ENCODE measurements around the gene E2F4.

E2F4 gene

GRCh38 chr16:67196881-67197280, 4.9 kb downstream of the E2F4 start:
- Histone ChIP-seq H3K79me2 (ENCODE audit: control insufficient read depth, insufficient read depth, low read length, poor library complexity) (peaks cover 10% of the 10 kb centered on the region), H4K12ac (ENCODE audit: low read depth, low read length) (no peak overlapping the region), H3K4me2 (ENCODE audit: low read length) (no peak overlapping the region), H2AFZ (ENCODE audit: insufficient read depth, low read length, poor library complexity) (no peak overlapping the region), H3K27ac (ENCODE audit: low read depth, low read length) (no peak overlapping the region), H2BK120ac (ENCODE audit: insufficient read depth, low read length, poor library complexity) (no peak overlapping the region), H3K4ac (ENCODE audit: low read depth, low read length) (no peak overlapping the region), H3K4me1 (ENCODE audit: control insufficient read depth in 1 of 2, insufficient read depth in 2 of 2, low read length in 2 of 2) (peaks cover 21 to 30% of the 10 kb centered on the region in 2 experiments), H3K9me3 (ENCODE audit: insufficient read depth, low read depth, low read length) (no peaks in the 10 kb centered on the region), H3K4me3 (ENCODE audit: low read depth, low read length) (no peak overlapping the region), H3K14ac (ENCODE audit: low read length) (no peak overlapping the region), H3K27me3 (ENCODE audit: insufficient read depth, low read length) (no peaks in the 10 kb centered on the region), H4K91ac (ENCODE audit: low read depth, low read length) (no peak overlapping the region), H4K8ac (ENCODE audit: low read depth, low read length) (no peak overlapping the region), H2BK5ac (ENCODE audit: low read depth, low read length, poor library complexity) (no peak overlapping the region), H3K36me3 (ENCODE audit: control insufficient read depth in 1 of 2, insufficient read depth in 2 of 2, low read length in 2 of 2) (peaks cover 61 to 64% of the 10 kb centered on the region in 2 experiments), H3K18ac (ENCODE audit: low read length) (no peak overlapping the region), H3K79me1 (ENCODE audit: low read length) (peaks cover 13% of the 10 kb centered on the region), H3K23ac (ENCODE audit: low read length) (no peak overlapping the region), H3K9ac (ENCODE audit: low read length) (no peak overlapping the region), H2AK5ac (ENCODE audit: low read length) (no peak overlapping the region), H2BK12ac (ENCODE audit: low read length) (no peak overlapping the region)
- WGBS (ENCODE audit: extremely low coverage, insufficient coverage, insufficient read length): no CpG with 5 or more reads among the region's 1 CpG
- peak; percentile 88 to 97 for DNase-seq

DNA sequence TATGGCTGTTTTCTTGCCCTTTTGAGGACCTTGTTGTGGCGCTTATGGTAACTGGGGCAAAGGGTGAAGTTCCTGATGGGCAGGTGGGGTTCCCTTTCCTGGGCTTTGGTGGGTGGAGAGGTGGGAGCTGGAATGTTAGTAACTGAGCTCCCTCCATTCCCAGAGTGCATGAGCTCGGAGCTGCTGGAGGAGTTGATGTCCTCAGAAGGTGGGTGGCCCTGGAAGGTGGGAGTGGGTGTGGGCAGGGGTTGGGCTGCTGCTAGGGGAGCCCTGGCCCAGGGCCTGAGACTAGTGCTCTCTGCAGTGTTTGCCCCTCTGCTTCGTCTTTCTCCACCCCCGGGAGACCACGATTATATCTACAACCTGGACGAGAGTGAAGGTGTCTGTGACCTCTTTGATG, 5.7 kb downstream of the E2F4 start:
- Histone ChIP-seq H3K14ac (ENCODE audit: low read length) (no peak overlapping the region), H3K27ac (ENCODE audit: low read depth, low read length) (no peak overlapping the region), H3K9ac (ENCODE audit: low read length) (no peak overlapping the region), H2BK120ac (ENCODE audit: insufficient read depth, low read length, poor library complexity) (no peak overlapping the region), H4K91ac (ENCODE audit: low read depth, low read length) (no peak overlapping the region), H3K4me1 (ENCODE audit: control insufficient read depth in 1 of 2, insufficient read depth in 2 of 2, low read length in 2 of 2) (peaks cover 19 to 27% of the 10 kb centered on the region in 2 experiments), H3K36me3 (ENCODE audit: control insufficient read depth in 1 of 2, insufficient read depth in 2 of 2, low read length in 2 of 2) (peaks cover 69 to 72% of the 10 kb centered on the region in 2 experiments), H3K79me2 (ENCODE audit: control insufficient read depth, insufficient read depth, low read length, poor library complexity) (peaks cover 3% of the 10 kb centered on the region), H2AK5ac (ENCODE audit: low read length) (no peak overlapping the region), H2BK5ac (ENCODE audit: low read depth, low read length, poor library complexity) (no peak overlapping the region), H2AFZ (ENCODE audit: insufficient read depth, low read length, poor library complexity) (no peak overlapping the region), H3K4me2 (ENCODE audit: low read length) (no peak overlapping the region), H4K8ac (ENCODE audit: low read depth, low read length) (no peak overlapping the region), H3K4ac (ENCODE audit: low read depth, low read length) (no peak overlapping the region), H4K12ac (ENCODE audit: low read depth, low read length) (no peak overlapping the region), H3K18ac (ENCODE audit: low read length) (no peak overlapping the region), H3K9me3 (ENCODE audit: insufficient read depth, low read depth, low read length) (no peaks in the 10 kb centered on the region), H3K4me3 (ENCODE audit: low read depth, low read length) (no peak overlapping the region), H3K23ac (ENCODE audit: low read length) (no peak overlapping the region), H3K79me1 (ENCODE audit: low read length) (peaks cover 8% of the 10 kb centered on the region), H2BK12ac (ENCODE audit: low read length) (no peak overlapping the region), H3K27me3 (ENCODE audit: insufficient read depth, low read length) (no peaks in the 10 kb centered on the region)
- WGBS (ENCODE audit: extremely low coverage, insufficient coverage, insufficient read length): no CpG with 5 or more reads among the region's 6 CpGs
- DNase-seq: no peak

GRCh38 chr16:67198238-67198734, 6.3 kb downstream of the E2F4 start:
- no peak overlapping the region for H3K27ac ChIP-seq (ENCODE audit: low read depth, low read length)
- no peak overlapping the region for H3K4me2 ChIP-seq (ENCODE audit: low read length)
- H3K14ac ChIP-seq (ENCODE audit: low read length): no peak overlapping the region
- no peak overlapping the region for H2AFZ ChIP-seq (ENCODE audit: insufficient read depth, low read length, poor library complexity)
- peaks cover 13 to 21% of the 10 kb centered on the region in 2 experiments for H3K4me1 ChIP-seq (ENCODE audit: control insufficient read depth in 1 of 2, insufficient read depth in 2 of 2, low read length in 2 of 2)
- peak overlapping the region; percentile 10 for H4K12ac ChIP-seq (ENCODE audit: low read depth, low read length)
- peaks cover 71 to 75% of the 10 kb centered on the region in 2 experiments for H3K36me3 ChIP-seq (ENCODE audit: control insufficient read depth in 1 of 2, insufficient read depth in 2 of 2, low read length in 2 of 2)
- no peaks in the 10 kb centered on the region for H3K9me3 ChIP-seq (ENCODE audit: insufficient read depth, low read depth, low read length)
- no peak overlapping the region for H3K4me3 ChIP-seq (ENCODE audit: low read depth, low read length)
- no peak overlapping the region for H3K4ac ChIP-seq (ENCODE audit: low read depth, low read length)
- no peak overlapping the region for H2BK5ac ChIP-seq (ENCODE audit: low read depth, low read length, poor library complexity)
- no peak overlapping the region for H3K23ac ChIP-seq (ENCODE audit: low read length)
- no peak overlapping the region for H2AK5ac ChIP-seq (ENCODE audit: low read length)
- H3K18ac ChIP-seq (ENCODE audit: low read length): no peak overlapping the region
- H4K8ac ChIP-seq (ENCODE audit: low read depth, low read length): no peak overlapping the region
- H3K27me3 ChIP-seq (ENCODE audit: insufficient read depth, low read length): no peaks in the 10 kb centered on the region
- peak overlapping the region; percentile 22 for H4K91ac ChIP-seq (ENCODE audit: low read depth, low read length)
- H2BK12ac ChIP-seq (ENCODE audit: low read length): no peak overlapping the region
- DNase-seq: peak in 1 of 2 donors; percentile 26
- no peak overlapping the region for H3K9ac ChIP-seq (ENCODE audit: low read length)
- H3K79me1 ChIP-seq (ENCODE audit: low read length): peaks cover 8% of the 10 kb centered on the region
- no peak overlapping the region for H2BK120ac ChIP-seq (ENCODE audit: insufficient read depth, low read length, poor library complexity)
- WGBS (ENCODE audit: extremely low coverage, insufficient coverage, insufficient read length): no CpG with 5 or more reads among the region's 12 CpGs
- H3K79me2 ChIP-seq (ENCODE audit: control insufficient read depth, insufficient read depth, low read length, poor library complexity): no peaks in the 10 kb centered on the region

- Histone ChIP-seq H2BK12ac (ENCODE audit: low read length) (peak within 1 kb of the TSS; percentile 26), H3K9ac (ENCODE audit: low read length) (no peak within 1 kb of the TSS), H3K27me3 (ENCODE audit: insufficient read depth, low read length) (no peaks in the 10 kb centered on the region), H3K9me3 (ENCODE audit: insufficient read depth, low read depth, low read length) (peaks cover 4% of the 10 kb centered on the region), H3K4me1 (ENCODE audit: control insufficient read depth in 1 of 2, insufficient read depth in 2 of 2, low read length in 2 of 2) (peaks cover 12 to 20% of the 10 kb centered on the region in 2 experiments), H3K79me1 (ENCODE audit: low read length) (peaks cover 8% of the 10 kb centered on the region), H3K18ac (ENCODE audit: low read length) (no peak within 1 kb of the TSS), H2BK120ac (ENCODE audit: insufficient read depth, low read length, poor library complexity) (no peak within 1 kb of the TSS), H2BK5ac (ENCODE audit: low read depth, low read length, poor library complexity) (no peak within 1 kb of the TSS), H3K4me3 (ENCODE audit: low read depth, low read length) (peak within 1 kb of the TSS; percentile 55), H3K27ac (ENCODE audit: low read depth, low read length) (peak within 1 kb of the TSS; percentile 16), H4K12ac (ENCODE audit: low read depth, low read length) (peak within 1 kb of the TSS; percentile 10), H3K4me2 (ENCODE audit: low read length) (peak within 1 kb of the TSS; percentile 70), H4K8ac (ENCODE audit: low read depth, low read length) (peak within 1 kb of the TSS; percentile 62), H2AFZ (ENCODE audit: insufficient read depth, low read length, poor library complexity) (peak within 1 kb of the TSS; percentile 10), H3K36me3 (ENCODE audit: control insufficient read depth in 1 of 2, insufficient read depth in 2 of 2, low read length in 2 of 2) (peaks cover 72 to 78% of the 10 kb centered on the region in 2 experiments), H3K79me2 (ENCODE audit: control insufficient read depth, insufficient read depth, low read length, poor library complexity) (no peaks in the 10 kb centered on the region), H3K4ac (ENCODE audit: low read depth, low read length) (no peak within 1 kb of the TSS), H2AK5ac (ENCODE audit: low read length) (no peak within 1 kb of the TSS), H4K91ac (ENCODE audit: low read depth, low read length) (peak within 1 kb of the TSS; percentile 22), H3K14ac (ENCODE audit: low read length) (peak within 1 kb of the TSS; percentile 22), H3K23ac (ENCODE audit: low read length) (no peak within 1 kb of the TSS)
- no CpG with 5 or more reads among the region's 61 CpGs for WGBS (ENCODE audit: extremely low coverage, insufficient coverage, insufficient read length)
- peak; percentile 89 to 93 for DNase-seq
Measured at GRCh38 chr16:67199011-67199807, 7.3 kb downstream of the E2F4 start, which contains the start of gene ELMO3. ELMO3 (plus strand) TSS chr16:67199131; CDS start chr16:67199327, 196 bp downstream.
